Psoas muscle (tissue), 8 donors: ENCODE results near the gene GPR135. TPM values are rescaled to one million over a fixed set of nuclear protein-coding genes. Genes with fewer than 3 reads are reported as not detected.

ENCODE experiments used
- ATAC-seq, 4 donors: fragments of 200-7000 bp; cut with Tn5 transposase; one replicate each; pipeline ENCODE4 v1.9.1; 2020; ENCODE audit warnings: moderate library complexity in 3 of 4, mild to moderate bottlenecking in 2 of 4
- DNase-seq, 2 donors: peaks; one replicate each; pipeline ENCODE4 v3.0.0-alpha.2; 2020
- H3K27ac ChIP-seq: fragments of 200-600 bp; one replicate; pipeline ENCODE4 v1.8.0; 2022
- H3K27me3 ChIP-seq, 3 donors: fragments of 200-600 bp in 1 of 3; one replicate each; pipeline versions ENCODE4 v1.6.1 to v1.8.0; 2013 to 2022; ENCODE audit warnings: low read length in 2 of 3, mild to moderate bottlenecking in 2 of 3, moderate library complexity in 1 of 3; ENCODE audit not compliant: insufficient read depth in 3 of 3
- H3K36me3 ChIP-seq, 2 donors: fragments of 200-600 bp in 1 of 2; one replicate each; pipeline versions ENCODE4 v1.6.1 to v1.8.0; 2013 to 2022; ENCODE audit warnings: low read depth in 1 of 2, mild to moderate bottlenecking in 1 of 2, moderate library complexity in 1 of 2; ENCODE audit not compliant: insufficient read depth in 1 of 2
- H3K4me1 ChIP-seq: fragments of 200-600 bp; one replicate; pipeline ENCODE4 v1.8.0; 2022
- H3K4me3 ChIP-seq: fragments of 200-600 bp; one replicate; pipeline ENCODE4 v1.8.0; 2022; ENCODE audit warnings: mild to moderate bottlenecking
- H3K9me3 ChIP-seq: fragments of 200-600 bp; one replicate; pipeline ENCODE4 v1.8.0; 2022
- WGBS, 3 donors: extraction: QIAGEN DNeasy Blood & Tissue Kit; methylation state at CpG; one replicate each; pipeline versions ENCODE4 v1.1.6 to v1.1.7; 2013; 5-methylcytosine and 5-hydroxymethylcytosine counted together
- intact Hi-C, 2 donors: fragments of 100-400 bp; cut with DNase I; formaldehyde crosslinking; loops; one replicate each; pipeline versions ENCODE4 v1.11.0 to v1.14.2; 2022
- polyA plus RNA-seq, 3 donors: library from polyadenylated mRNA; stranded (reverse); fragments of 200-250 nt; gene quantifications; one replicate each; pipeline ENCODE4 v1.2.3, GENCODE V29; 2013
- total RNA-seq, 4 donors: library from RNA; stranded (reverse); fragmentation: NEBNext Ultra II Directional in 2 of 4; extraction: Animal tissue kit (Norgen Biotek cat#: 25700) in 2 of 4; gene quantifications; one replicate each; pipeline versions ENCODE4 v1.2.1 to v1.2.4, GENCODE V29; 2021 to 2023
- TF ChIP-seq, protein P1 (sequence below): fragments of 200-600 bp; IDR thresholded peaks from one replicate; pipeline ENCODE4 v1.8.0; 2022; ENCODE audit warnings: antibody characterized with exemption
- donor health status: healthy with polysubstance abuse.
- donor health status: DM: no; HTN: no; CAD: no; lungs with moderate emphysema.
- donor health status: Bipolar disorder and iron deficiency.
- donor health status: healthy.
- donor health status: DM: yes; HTN: yes; CAD: no.
- donor health status: DM: no; HTN: no; CAD: no.
- donor health status: DM: no; HTN: no; CAD: no.
- donor health status: DM: yes; HTN: yes; CAD: no.

The GPR135 gene
- total and polyA plus RNA-seq, 7 donors: 0.84 to 2.7 (median 1.7) TPM

DNA sequence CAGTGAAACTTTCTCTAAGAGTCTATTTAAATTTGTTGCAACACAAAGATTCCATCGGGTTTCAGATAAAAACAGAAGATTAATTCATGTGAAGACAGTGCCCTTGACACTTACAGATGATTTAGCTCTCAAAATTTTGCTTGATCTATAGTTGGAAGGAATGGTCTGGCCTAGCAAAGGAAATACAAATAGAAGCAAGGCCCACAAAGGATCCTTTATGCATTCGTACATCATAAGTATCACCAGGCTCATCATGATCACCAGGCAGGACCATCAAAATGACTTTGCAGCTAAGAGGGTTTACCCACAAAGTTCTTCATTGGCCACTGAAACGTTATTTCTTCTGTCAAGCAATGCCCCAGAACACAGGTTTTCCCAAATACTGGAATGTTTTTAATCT, 43.9 kb upstream of the GPR135 start:
- H3K9me3 ChIP-seq: no peaks in the 10 kb centered on the region
- DNase-seq: no peak
- H3K36me3 ChIP-seq: peaks cover 0 to 13% of the 10 kb centered on the region in 2 donors
- H3K27ac ChIP-seq: no peak overlapping the region
- no peak for ATAC-seq
- no peaks in the 10 kb centered on the region for H3K4me1 ChIP-seq
- no peak overlapping the region for H3K4me3 ChIP-seq
- TF ChIP-seq, protein P1, sequence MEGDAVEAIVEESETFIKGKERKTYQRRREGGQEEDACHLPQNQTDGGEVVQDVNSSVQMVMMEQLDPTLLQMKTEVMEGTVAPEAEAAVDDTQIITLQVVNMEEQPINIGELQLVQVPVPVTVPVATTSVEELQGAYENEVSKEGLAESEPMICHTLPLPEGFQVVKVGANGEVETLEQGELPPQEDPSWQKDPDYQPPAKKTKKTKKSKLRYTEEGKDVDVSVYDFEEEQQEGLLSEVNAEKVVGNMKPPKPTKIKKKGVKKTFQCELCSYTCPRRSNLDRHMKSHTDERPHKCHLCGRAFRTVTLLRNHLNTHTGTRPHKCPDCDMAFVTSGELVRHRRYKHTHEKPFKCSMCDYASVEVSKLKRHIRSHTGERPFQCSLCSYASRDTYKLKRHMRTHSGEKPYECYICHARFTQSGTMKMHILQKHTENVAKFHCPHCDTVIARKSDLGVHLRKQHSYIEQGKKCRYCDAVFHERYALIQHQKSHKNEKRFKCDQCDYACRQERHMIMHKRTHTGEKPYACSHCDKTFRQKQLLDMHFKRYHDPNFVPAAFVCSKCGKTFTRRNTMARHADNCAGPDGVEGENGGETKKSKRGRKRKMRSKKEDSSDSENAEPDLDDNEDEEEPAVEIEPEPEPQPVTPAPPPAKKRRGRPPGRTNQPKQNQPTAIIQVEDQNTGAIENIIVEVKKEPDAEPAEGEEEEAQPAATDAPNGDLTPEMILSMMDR: no peak
- no peaks in the 10 kb centered on the region for H3K27me3 ChIP-seq
- WGBS, 3 donors: 81 to 90% (median 86%) methylated on average over 3 of the region's 3 CpGs
- intact Hi-C loops: loop anchor here (2.0 to 10.0 kb wide), 3 partner anchors 68 to 676 kb away; partner anchors contain the start of gene CCDC175 (in 2 of the 2)

DNA sequence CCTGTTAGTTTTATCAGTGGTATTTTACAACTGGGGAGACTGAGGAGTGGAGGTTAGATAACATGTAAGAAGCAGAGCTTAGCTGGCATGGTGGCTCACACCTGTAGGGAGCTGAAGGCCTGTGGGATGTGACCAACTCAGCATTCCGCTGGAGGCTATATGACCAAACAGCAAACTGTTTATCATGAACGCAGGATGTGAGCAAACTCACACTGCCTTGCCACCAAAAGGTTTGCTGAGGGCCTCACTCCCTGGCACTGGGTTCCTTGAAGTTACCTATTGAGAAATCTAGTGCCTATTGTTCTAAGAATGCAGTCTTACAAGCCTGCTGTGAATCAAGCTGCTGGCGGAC, 42.5 kb upstream of the GPR135 start:
- Histone ChIP-seq H3K9me3 (no peaks in the 10 kb centered on the region), H3K4me3 (no peak overlapping the region), H3K36me3 (peaks cover 0 to 22% of the 10 kb centered on the region in 2 donors), H3K27ac (no peak overlapping the region), H3K27me3 (no peaks in the 10 kb centered on the region), H3K4me1 (no peaks in the 10 kb centered on the region)
- WGBS, 3 donors: 80 to 91% (median 89%) methylated on average over 3 of the region's 3 CpGs
- intact Hi-C loops: loop anchor here (2.0 to 10.0 kb wide), 3 partner anchors 69 to 677 kb away; partner anchors contain the start of gene CCDC175 (in 2 of the 2)
- no peak for DNase-seq
- TF ChIP-seq, protein P1: no peak
- ATAC-seq: peak in 1 of 4 donors; percentile 13

DNA sequence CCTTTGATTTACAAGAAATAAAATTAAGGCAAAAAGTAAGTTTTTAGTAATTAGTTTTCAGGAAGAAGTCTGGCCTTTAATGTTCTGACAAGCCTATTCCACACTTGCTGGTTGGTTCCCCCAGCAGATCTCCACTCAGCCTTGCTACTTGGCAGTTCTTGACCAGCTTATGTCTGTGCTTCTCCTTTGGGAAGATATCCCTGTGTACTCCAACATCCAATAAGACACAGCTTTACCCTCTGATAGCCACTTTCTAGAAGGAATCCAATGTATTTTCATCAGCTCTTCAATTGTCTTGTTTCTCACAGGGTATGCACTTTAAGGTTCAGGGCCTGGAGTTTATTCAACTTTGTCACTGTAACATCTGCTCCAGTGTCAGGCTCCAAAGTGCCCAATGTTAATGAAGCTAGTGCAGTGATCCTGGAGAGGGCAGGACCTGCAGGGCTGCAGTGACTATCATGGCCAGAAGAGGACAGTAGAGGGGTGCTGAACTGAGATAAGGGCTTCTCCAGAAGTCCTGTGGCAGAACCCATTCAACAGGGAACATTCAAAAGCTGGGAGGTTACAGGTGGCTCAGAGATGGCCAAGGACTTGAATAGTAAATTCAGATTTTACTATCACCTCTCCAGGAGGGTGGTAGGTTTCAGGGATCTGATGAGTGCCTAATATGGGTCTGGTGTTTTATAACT, 42.0 kb upstream of the GPR135 start:
- H3K27ac ChIP-seq: no peak overlapping the region
- DNase-seq: peak in 1 of 2 donors; percentile 23
- peaks cover 0 to 22% of the 10 kb centered on the region in 2 donors for H3K36me3 ChIP-seq
- no peaks in the 10 kb centered on the region for H3K4me1 ChIP-seq
- peak; percentile 61 to 92 (median 81) for ATAC-seq
- TF ChIP-seq, protein P1: peak; percentile 76
- no peaks in the 10 kb centered on the region for H3K27me3 ChIP-seq
- no peaks in the 10 kb centered on the region for H3K9me3 ChIP-seq
- intact Hi-C loops: loop anchor here in 1 of 2 donors (5.0 to 10.0 kb wide), 2 partner anchors 70 to 678 kb away; partner anchors contain the start of gene CCDC175
- H3K4me3 ChIP-seq: no peak overlapping the region

DNA sequence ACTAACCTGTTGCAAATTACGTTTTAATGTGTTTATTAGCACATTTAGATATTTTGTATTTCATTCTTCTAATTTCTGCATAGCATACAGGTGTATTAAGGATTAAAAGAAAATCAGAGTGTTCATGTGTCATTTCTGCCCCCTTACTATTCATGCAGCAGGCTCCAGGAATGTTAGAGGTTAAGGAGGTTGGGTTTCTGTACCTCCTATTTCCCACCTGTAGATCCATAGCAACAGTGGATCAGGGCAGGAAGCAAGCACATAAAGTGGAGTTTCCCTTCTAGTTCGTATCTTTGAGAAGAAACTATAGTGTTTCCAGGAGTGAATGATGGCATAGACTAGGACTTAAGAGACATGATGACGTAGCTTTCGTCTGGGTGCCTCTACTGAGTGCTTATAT, 38.1 kb upstream of the GPR135 start:
- Histone ChIP-seq H3K4me3 (no peak overlapping the region), H3K27me3 (no peaks in the 10 kb centered on the region), H3K36me3 (peaks cover 0 to 45% of the 10 kb centered on the region in 2 donors), H3K9me3 (no peaks in the 10 kb centered on the region), H3K4me1 (no peaks in the 10 kb centered on the region), H3K27ac (no peak overlapping the region)
- DNase-seq: no peak
- TF ChIP-seq, protein P1: no peak
- no peak for ATAC-seq
- WGBS, 3 donors: 83 to 94% (median 92%) methylated on average over 4 of the region's 4 CpGs
- intact Hi-C loops: loop anchor here in 1 of 2 donors (10.0 kb wide), 1 partner anchor 682 kb away; no protein-coding TSS in a partner anchor
